WI38 (cell line): ENCODE results near the gene AEBP1.

Experiments used
- H3K4me3 ChIP-seq: 2 replicates; pipeline ENCODE4 v1.5.1; 2011; ENCODE audit warnings: low read depth, mild to moderate bottlenecking, control low read depth, low read length
- TF ChIP-seq, protein P1 (sequence below): IDR thresholded peaks from 2 replicates; pipeline ENCODE4 v1.5.1; 2012; ENCODE audit warnings: low read depth, mild to moderate bottlenecking, control low read depth, low read length

Gene AEBP1

DNA sequence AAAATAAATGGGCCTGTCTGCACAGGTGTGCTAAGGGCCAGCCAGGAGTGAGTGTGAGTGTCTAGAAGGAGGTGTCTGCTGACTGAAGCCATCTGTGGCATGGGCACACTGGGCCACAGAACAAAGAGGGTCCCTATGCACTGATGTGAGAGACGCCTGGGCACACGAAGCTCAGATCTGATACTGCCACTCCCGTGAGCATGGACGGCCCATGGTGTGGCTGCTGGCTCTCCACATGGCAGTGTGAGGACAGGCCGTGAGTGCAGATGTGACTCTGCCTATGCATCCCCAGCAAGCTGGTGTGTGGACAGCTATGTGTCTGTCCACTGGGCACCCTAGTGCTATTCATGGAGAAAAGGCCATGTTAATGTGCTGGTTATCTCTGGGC is 49.8 kb downstream of the AEBP1 start:
- no peak overlapping the region for H3K4me3 ChIP-seq
- TF ChIP-seq, protein P1, sequence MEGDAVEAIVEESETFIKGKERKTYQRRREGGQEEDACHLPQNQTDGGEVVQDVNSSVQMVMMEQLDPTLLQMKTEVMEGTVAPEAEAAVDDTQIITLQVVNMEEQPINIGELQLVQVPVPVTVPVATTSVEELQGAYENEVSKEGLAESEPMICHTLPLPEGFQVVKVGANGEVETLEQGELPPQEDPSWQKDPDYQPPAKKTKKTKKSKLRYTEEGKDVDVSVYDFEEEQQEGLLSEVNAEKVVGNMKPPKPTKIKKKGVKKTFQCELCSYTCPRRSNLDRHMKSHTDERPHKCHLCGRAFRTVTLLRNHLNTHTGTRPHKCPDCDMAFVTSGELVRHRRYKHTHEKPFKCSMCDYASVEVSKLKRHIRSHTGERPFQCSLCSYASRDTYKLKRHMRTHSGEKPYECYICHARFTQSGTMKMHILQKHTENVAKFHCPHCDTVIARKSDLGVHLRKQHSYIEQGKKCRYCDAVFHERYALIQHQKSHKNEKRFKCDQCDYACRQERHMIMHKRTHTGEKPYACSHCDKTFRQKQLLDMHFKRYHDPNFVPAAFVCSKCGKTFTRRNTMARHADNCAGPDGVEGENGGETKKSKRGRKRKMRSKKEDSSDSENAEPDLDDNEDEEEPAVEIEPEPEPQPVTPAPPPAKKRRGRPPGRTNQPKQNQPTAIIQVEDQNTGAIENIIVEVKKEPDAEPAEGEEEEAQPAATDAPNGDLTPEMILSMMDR: no peak

DNA sequence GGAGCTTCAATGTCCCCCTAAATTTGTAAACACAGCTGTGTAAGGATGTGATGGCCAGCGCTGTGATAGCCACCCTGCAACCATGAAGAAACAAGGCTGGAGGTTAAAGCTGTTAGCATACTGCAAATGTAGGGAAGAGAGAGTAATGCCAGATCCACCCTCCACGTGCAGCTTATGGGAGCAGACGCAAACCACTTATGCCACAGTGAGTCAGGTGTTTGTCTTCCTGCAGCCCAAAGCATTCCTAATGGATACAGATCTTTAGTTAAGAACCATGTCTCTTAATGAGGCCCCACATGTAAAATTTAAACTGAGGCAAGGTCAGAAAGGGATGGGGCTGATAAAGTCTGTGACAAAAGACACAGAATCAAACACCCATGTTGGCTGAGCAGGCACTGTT is 50.6 kb downstream of the AEBP1 start:
- TF ChIP-seq, protein P1: no peak
- no peak overlapping the region for H3K4me3 ChIP-seq

DNA sequence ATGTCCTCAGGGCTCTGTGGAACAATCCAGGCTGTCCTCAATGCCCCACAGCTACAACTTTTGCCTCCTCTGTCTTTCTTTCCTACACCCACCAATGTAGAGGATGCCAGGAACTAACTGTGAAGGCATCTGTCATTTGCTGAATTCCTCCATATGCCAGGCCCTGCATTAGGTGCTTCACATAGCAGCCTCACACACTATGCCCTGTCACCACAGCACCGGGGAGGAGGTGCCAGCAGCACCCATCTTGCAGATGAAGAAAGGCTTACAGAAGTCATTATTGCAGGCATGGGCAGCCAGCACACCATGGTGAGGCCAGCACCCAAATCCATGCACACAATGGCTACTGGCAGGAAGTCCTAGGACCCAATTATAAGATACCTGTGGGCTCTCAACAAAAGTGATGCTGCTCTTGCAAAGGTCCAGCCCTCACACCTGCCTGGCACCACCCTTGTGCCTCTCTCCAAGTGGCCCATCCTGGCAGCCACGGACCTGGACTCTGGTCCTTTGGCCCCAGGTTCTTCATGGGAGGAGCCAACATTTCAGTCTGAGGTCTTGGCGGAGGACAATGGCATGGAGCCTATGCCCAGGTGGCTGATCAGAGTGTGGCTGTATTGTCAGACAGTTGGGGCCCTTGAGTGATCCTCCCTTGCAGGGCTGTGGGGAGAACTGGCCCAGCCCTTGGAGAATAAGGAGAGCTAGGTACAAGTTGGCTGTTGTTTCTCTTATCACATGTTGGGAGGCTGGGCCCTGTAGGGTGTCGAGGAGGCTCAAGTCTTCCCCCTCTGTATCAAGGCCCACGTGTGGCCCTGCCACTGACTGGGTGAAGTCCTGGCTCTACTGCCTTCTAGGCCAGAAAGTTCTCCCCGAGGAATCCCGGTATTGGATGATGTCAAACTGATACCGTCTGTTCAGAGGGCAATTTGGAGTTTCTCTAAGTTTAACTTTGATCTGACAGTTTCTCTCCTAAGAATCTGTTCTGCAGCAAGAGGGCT is 51.3 kb downstream of the AEBP1 start:
- TF ChIP-seq, protein P1: no peak
- H3K4me3 ChIP-seq: no peak overlapping the region

DNA sequence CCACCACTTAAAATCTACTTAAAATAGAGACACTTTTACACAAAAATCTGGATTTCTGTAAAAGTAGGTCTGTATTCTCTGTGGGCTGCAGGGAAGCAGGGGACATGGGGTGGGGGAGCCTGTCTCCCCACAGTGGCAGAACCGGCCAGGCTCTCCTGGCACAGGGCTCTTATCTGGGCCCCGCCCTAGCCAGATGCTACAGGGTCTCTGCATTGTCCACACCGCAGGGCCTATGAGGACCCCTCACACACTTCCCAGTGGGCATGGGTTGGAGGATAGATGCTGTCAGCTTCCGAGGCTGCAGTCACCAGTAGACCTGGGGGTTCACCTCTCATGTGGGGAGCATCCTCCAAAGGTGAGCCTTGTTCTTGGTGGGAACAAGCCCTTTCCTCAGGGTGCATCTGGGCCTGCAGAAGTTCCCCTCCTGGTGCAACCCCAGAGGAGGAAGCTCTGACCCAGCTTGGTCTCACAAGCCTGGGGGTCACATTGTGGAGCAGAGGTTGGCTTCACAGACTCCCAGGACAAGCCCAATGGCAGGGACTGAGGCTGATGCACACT is 52.4 kb downstream of the AEBP1 start:
- TF ChIP-seq, protein P1: no peak
- no peak overlapping the region for H3K4me3 ChIP-seq

DNA sequence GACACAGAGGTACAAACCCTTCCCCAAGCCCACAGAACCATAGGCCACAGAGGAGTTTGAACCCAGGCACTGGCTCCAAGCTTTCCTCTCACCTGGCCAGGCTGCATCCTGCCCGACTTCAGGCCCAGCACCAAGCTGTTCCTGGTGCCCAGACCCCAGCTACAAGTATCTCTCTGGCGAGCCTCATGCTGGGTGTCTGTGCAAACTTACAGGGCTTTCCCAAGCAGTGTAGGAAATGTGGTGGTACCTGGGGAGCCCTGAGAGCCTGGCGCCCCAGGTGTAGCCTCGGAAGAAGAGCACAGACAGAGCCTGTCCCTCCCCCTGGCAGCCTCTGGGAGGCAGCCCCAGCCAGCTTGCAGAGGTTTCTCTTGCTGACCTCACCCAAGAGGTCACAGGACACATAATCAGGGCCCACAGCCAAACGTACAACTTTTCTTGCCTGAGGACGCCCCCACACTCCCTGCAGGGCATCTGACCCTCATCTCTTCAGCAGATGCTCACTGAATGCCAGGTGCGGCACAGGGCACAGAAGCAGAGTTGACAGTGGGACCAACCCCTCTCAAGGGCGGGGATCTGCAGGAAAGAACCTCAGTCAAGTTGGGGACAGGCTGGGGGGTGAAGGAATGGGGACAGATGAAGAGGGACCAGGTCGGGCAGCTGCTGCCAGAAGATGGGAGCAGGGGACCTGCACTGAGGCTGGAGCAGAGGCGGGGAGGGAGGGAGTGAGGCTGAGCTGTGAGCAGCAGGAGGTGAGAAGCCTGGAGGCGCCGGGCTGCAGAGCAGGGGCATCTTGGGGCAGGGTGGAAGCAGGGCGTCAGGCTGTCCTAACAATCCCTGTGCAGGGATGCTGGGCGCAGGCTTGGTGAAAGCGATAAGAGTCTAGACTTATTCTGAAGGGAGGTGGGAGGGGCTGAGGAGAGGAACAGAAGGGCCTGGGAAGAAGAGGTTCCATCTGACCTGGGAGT is 53.3 kb downstream of the AEBP1 start:
- H3K4me3 ChIP-seq: no peak overlapping the region
- TF ChIP-seq, protein P1: no peak

DNA sequence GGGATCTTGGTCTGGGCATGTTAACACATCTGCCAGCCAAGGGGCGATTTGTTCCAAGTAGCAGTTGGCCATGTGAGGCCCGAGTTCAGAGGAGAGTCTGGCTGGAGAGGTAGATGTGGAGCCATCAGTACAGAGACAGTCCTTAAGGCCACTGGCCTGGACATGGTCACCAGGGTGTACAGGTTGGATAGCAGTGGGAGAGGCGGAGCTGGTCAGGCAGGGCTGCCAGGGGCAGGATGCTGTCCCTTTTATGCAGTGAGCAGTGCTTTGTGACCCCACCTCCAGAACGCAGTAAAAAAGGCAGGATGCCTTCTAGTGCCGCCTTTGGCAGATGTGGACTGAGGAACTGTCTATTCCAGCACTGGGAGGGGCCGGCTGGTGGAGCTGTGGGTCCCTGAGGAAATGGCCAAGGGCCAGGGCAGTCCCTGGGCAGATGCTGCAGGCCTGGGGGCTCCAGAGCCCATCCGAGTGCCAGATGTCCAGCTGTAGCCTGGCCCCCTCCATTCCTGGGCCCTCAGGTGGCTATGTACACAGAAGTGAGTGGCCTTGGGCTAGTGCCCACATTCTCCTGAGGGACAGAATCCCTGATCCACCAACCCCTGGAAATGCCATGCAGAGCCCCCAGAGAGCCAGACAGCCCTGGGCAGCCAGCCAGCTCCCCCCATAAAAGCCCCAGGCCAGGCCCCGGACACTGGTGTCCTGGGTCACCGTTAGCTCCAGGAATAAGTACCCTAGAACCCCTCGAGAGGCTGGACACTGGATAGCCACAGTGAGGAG is 54.1 kb downstream of the AEBP1 start:
- TF ChIP-seq, protein P1: no peak
- no peak overlapping the region for H3K4me3 ChIP-seq
